Inferior parietal cortex (tissue), 1 donor: Measurements from ENCODE around the gene APBB2.

ENCODE experiments used
- DNase-seq: peaks from one replicate; pipeline ENCODE4 v3.0.0-alpha.2; 2016; ENCODE audit errors: extremely low spot score

Gene APBB2

DNA sequence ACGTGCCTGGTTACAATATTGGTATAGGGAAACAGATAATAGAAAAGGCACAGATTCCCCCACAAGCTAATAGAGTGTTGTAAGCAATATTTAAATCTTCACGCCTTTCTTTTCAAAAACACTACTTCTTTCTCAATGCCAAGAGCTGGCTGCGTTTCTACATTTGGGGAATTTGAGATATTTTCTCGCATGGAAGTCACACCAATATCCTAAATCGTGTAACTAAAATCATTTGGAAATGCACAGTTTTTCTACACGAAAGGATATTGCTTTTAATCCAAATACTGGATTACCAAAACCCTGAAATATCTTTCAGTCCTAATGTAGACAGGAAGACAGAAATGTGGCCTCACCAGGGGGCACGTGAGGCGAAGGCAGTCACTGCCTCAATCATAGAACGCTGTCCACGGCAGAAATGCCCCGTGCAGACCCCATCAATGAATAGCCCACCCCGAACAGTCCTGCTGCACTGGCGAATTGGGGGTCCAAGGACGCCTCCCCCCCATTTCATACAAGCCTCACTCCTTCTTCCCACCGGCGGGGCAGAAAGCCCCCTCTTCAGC, 358.0 kb downstream of the APBB2 start:
- DNase-seq, result no peak

DNA sequence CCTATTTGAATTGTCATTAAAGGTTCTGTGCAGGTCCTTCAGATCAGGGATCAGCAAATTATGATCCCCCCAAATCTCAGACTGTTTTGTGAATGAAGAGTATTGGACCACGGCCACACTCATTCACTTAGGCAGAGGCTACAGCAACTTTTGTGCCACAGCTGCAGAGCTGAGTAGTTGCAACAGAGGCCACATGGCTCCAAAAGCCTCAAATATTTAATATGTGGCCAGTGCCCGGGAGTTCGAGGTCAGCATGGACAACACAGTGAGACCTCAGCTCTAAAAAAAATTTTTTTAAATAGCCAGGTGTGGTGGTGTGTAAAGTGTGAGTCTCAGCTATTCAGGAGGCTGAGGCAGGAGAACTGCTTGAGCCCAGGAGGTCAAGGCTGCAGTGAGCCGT, 363.8 kb downstream of the APBB2 start:
- DNase-seq, result no peak

DNA sequence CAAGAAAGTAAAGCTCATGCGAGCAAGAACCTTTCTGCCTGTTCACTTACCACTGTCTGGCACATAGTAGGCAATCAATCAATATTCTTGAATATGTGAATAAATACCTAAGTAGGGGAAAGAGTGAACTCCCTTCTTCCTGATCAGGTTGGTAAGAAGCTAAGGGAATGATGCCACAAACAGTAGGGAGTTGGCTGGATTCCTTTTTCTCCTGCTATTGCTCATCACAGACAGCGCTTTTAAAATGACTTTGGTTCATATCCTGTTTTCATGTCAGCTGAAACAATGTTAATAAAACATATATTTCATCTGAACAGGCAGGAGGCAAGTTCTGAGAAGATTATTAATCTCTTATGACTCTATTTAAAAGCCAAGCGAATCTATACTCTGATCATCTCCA, 365.4 kb downstream of the APBB2 start:
- no peak for DNase-seq

DNA sequence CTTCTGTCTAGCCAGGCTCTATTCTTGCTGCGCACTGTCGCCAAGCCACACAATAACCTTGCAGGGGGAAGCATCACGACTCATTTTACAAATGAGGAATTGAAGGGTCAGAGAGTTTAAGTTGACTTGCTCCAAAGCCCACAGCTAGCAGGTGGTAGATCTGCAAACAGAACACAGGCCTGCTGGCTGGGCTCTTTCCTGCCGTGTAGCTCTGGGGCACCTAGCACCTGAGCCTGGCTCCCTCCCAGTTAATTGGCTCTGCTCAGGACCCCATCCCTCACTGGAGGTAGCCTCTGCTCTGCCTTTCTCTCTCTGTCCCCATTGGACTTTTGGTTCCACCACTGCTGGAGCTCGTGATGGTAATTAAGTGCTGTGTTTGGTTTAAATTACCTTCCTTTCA, 366.1 kb downstream of the APBB2 start:
- DNase-seq, result no peak

DNA sequence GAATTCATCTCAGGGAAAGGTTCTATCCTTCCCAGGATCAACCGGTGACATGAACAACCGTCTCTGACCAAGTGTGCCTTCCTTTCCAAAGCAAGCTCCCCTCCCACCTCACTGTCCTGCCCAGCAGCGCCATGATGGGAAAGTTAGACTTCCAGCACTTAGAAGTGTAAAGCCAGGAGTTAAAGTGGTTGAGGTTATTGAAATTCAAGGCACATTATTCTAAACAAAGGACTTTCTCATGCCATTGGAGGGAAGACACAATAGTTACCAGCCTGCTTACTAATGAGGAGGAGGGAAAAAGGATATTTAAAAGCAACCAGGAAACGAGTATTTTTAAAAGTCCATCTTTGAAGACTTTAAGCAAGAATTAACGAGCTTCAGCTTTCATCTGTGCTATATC, 367.8 kb downstream of the APBB2 start:
- peak; percentile 74 for DNase-seq

DNA sequence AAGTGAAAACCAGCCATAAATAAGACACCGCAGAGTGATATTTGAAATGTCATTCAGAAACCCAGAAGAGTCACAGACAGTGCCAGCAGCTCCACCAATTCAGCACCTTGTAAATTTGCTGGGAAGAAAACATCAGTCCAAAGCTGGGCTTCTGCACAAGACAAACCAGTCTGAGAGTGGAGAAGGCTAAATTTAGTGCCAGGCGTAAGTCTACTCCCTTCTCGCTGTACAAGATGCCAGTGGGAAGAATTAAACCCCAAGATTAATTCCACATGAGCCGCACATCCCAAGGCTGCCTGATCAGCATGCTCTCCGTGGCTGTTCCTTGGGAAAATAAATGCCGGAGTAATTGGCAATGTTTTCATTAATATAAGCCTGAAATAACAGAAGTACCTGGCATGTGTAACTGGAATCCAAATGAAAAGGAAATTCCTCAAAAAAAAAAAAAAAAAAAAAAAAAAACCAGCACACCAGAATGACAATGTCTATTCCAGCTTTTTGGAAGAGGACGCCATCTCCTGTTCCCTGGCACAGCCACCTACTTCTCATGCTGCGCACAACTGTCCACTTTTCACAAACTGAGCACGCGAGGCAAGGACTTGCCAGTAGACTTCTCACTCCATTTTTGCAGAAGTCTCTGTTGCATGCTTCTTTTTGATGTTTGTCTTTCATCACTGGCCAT, 369.0 kb downstream of the APBB2 start:
- DNase-seq, result peak; percentile 60

DNA sequence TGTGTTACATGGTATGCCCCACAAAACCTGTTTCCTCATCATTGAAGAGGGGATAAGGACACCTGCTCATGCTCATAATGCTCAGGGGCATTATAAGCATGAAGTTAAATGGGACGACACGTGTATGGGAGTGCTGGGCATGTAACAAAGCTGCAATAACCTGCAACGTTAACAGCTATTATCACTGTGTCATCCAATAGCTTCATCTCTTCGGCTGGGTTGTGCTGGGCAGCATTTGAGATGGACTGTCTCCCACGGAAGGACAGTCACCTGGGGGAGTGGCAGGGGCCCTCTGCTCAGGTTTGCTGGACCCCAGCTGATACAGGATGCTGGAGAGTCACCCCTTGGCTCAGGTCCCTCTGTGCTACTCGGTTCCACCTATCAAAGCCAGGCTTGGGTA, 370.1 kb downstream of the APBB2 start:
- no peak for DNase-seq

DNA sequence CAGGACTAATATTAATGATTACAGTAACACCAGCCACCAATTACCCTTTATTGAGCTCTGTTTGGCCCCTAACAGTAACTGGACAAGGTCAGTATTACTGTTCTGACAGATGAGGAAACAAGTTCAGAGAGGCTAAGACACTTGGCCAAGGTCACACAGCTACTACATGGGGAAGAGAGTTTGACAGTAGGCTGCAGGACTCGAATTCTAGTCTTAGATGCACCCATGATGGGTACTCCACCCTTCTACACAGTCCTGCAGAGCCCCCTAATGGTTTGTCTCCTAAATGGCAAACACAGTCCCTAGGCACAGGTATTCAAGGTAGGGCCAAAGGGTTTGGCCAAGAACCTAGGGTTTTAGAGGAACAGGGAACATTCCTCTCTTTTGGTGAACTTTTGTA, 370.6 kb downstream of the APBB2 start:
- DNase-seq, result no peak

DNA sequence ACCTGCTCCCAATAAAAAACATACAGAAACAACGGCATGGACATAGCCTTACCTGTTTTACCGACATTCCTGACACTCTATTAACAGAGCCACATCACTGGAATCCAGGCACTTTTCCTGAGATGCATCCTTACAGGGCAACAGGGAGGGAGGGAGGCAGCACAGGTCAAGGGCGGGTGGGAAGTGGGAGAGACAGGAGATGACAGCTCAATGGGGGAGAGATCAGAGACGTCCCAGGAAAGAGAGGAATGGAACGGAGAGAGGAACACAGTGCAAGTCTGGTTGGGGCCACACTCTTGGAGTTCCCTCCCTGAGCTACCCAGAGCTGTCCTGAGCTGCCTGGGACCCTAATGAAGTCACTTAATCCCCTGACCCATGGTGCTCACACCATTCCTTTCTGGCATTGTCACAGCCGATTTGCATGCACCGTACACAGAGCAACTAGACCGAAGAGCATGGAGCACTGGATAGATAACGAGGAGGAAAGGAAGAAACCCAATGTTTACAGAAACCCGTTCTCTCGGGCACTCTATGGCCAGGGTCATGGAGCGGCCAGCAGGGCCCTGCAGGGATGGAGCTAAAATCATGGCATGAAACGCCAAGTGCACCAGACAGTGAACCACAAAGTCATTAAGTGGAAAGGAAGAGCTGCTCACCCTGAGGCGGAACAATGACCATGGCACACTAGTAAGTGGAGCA, 371.5 kb downstream of the APBB2 start:
- no peak for DNase-seq

DNA sequence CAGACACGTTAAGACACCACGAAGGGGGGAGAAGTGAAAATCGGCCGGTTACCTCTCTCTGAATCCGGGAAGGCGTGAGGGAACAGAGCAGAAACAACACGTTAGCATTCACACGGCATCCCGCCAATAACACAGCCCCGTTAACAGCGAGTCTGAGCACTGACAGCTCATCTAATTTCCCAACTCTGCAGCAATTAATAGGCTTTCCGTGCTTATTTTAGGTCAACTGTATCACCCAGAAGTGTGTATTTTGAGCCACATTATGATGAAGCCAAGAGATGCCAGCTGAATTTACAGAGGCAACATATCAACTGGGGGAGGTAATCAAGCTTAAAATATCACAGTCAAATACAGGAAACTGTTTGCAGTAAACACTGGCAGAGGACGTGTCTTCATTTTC, 372.0 kb downstream of the APBB2 start:
- DNase-seq, result no peak

DNA sequence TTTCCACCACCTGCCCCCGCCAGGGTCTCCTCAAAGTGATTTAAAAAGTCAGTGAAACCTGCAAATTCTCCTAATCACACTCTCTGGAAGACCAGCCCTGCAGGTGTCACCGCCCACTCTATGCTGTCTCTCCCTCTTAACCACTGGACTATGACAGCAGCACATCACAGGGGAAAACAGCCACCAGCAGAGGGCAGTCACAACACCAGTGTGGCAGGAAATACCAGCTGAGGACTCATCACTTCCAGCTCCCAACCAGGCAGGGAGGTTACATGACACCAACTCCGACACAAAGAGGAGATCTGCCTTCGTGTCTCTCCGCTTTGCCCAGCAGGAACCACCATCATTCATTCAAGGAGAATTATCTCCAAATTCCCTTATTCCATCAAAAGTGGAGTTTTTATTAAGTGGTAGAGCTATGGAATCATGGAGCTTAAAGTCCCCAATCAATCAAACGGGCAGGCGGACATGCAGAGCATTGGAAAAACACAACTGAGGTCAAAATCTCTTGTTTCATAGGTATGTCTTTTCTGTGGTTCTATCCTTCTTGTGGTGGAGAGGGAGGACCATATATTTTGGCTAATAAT, 373.3 kb downstream of the APBB2 start:
- peak; percentile 78 for DNase-seq

DNA sequence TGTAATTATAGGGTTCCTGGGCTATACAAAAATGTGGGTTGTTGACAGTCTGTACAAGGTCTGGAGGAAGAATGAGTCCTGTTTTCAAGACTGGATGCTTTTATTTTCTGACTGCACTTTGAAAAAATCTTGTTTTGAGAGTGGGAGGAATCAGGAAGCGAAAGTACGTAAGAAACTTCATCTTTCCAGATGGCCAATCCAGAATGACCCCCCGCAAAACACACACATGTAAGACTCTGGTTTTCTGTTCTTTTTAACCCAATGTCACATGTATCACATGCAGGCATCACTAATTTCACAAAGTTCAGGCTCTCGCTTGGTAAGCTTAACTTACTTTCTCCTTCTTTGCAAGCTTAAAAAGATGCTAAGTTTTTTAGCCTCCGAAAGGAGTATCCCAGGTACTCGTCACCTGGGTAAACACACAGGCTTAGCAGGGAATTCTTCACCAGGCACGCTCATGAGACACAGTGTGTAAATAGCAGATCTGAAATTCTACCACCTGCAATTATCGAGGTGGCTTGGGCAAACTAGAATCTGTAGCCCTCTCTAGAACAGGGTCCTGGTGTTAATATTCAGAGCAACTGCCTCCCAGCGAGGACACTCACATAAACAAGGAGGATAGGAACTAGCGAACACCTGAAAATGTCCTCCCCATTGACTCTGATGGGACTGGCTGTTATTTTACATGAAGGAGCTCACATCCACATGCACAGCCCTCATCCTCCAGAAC, 373.9 kb downstream of the APBB2 start:
- DNase-seq, result no peak

DNA sequence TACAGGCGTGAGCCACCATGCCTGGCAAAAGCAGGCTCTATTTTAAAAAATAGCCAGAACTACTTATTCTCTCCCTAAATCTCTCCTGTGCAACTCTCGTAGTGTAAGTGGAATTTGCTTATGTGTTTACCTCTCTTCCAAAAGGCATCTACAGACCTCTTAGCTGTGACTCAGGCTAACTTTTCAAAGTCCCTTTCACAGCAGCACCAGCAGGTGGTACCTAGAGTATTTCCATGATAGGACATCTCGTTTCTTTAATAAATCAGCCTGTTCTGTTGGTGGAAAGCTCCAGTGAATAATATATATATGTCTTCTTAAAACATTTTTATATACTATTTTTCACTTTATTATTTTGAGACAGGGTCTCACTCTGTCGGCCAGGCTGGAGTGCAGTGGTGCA, 375.6 kb downstream of the APBB2 start:
- DNase-seq, result no peak

DNA sequence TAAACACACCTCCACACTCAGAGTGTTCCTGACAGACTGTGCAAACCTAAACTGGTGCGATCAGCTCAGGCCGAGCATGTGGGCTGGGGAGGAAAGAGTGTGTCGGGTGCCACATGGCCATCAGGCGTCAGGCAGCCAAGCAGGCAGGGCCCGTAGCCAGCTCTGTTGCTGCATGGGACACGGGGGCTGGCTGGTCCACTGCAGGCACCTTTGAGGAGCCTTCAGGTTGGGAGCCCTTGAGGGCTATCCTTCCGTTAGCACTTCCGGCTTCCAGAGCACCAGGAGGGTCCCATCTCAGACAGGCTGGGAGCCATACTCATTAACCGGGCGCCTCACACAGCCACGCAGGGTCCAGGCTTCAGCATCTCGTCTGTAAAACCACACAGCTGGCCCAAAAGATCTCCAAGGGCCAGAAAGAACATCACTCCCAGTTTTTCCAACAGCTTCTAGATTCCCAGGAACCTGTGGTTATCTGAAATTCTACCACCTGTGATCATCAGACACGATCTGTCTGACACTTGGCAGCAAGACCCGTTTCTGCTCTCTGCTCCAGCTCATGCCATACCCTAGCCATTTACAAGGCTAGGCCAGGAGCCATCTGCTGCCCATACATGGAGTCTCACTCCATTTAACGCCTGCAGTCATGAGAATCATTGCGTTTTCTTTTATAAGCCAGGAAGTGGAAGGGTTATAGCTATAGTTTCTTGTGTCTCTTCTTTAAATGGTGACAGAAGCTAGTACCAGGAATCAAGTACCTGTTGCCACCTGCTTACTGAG, 377.1 kb downstream of the APBB2 start:
- no peak for DNase-seq

DNA sequence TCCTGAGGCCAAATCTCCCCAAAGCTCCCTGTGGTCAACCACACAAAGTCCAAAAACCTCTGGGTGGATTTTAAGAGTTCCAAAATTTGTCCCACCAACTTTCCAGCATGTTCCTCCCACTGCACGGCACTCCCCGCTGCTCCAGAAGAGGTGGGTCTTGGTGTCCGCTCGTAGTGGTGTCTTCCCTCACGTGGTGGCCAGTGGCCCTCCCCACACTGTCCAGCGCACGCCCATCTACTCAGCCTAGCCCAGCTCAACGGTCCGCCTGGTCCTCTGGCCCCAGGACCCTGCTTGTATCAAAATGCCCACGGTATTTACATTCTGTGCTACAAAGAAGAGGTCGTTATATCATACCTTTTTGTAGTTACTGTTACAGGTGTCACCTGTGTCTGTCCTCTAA, 381.1 kb downstream of the APBB2 start:
- DNase-seq, result no peak

DNA sequence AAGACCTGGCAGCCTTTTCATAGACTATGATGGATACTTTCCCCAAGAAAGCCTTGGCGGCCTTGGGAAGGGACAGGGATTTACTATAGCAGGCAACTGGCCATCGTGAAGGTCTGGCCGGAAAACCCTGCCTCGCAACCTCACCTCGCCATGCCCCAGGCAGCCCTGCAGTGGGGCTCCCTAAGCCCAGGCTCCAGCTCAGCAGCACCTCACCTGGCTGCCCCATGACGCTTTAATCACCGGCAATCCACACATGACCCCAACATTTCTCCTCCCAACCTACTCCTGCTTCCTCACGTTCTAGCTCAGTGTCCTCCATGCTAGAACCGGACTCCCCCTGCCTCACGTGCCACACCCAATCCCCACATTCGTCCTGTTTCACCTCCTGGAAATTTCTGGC, 382.2 kb downstream of the APBB2 start:
- DNase-seq, result no peak

DNA sequence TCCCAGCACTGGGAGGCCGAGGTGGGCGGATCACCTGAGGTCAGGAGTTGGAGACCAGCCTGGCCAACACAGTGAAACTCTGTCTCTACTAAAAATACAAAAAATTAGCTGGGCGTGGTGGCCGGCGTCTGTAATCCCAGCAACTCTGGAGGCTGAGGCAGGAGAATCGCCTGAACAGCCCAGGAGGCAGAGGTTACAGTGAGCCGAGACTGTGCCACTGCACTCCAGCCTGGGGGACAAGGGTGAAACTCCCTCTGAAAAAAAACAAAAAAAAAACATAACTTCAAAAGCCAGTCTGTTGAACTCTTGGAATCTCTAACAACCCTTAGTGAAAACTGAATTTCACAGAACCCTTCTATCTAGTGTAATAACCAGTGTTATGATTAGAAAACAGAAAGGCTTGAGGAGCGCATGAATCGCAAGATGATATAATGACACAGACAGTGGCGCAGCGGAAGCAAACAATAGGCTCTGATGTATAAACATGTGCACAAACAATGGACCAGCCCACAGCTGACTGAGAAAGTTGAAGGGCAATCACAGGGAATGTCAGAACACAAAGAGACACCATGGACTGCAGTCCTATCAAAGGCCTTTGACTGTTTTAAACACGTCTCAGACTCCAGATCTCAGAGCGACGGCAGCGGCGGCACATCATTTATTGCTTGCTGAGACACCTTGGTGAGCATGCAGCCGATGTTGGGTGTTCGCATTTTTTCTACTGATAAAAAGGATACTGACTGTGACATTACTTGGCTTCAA, 383.0 kb downstream of the APBB2 start:
- peak; percentile 62 for DNase-seq

DNA sequence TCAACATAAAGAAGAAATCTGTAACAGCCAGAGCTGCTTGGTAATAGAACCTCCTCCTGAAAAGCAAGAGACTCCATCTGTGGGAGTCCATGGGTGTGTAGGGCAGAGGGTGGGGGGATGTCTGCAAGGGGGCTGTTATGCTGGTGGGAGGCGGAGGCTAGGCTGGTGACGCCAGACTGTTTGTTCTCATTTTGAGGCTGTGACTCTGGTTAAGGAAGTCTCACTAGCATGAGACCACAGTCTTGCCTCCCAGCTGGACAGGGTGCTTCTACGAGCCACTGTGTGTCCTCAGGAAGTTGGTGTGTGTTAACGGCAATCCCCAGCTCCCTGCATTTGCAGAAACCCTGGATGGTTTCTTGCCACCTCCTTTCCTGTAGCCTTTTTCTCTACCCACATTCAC, 384.8 kb downstream of the APBB2 start:
- no peak for DNase-seq

DNA sequence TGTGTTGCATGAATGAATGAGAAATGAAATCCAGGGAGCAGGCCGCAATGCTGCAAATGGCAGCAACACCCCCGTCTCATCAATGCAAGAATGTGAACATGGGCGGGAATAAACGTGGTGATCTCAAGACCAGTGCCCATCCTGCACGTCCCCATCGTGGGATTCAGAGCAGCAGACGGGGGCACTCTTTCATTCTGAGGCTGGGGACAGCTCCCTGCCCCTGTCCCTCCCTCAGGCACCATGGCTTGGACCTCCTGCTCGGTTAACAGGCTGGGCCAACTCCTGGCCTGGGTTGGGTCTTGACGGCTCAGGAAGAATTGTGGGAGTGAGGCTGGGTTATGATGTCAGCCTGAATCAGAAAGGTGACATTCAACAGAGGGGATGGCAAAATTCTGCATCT, 385.7 kb downstream of the APBB2 start:
- no peak for DNase-seq

DNA sequence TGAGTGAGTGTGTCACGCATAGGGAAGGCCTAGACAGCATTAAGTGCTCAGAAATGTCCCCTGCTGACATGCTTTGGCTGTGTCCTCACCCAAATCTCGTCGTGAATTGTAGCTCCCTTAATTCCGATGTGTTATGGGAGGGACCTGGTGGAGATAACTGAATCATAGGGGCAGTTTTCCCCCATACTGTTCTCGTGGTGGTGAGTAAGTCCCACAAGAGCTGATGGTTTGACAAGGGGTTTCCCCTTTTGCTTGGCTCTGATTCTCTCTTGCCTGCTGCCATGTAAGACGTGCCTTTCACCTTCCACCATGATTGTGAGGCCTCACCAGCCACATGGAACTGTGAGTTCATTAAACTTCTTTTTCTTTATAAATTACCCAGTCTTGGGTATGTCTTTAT, 386.6 kb downstream of the APBB2 start:
- DNase-seq, result no peak

DNA sequence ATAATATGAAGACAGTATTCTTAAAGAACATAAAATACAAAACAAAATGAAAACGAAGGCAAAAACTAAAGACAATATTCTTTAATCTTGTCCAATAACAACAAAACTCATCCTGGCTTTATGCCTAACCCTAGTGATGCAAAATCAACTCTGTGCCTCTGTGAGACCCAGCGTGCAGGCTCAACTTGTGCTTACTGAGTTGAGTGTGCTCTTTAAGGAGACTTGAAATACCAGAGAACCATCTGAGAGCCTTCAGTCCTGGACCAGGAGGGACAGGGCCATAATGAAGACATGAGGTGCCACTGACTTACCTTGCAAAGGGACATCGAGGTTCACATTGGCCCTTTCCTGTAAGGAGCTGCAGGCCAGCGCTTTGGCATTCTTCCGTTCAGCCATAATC, 387.5 kb downstream of the APBB2 start:
- DNase-seq, result no peak
